ENCODE measurements around the gene YY1.

GRCh38 chr14:100287202-100287997, 48.5 kb downstream of the YY1 start:
- TF ChIP-seq EZH2 (IDR thresholded peaks at IDR 0.05) (no peak), POLR2AphosphoS5 (IDR thresholded peaks at IDR 0.05; ENCODE audit: borderline replicate concordance, low read depth, low read length) (no peak)

Data from SK-N-MC (cell line).